Lower lobe of right lung (tissue), 2 donors: ENCODE measurements around the gene ARHGAP10. TPM values are rescaled to one million over a fixed set of nuclear protein-coding genes. Genes with fewer than 3 reads are reported as not detected.
A peak's percentile ranks its signal among the peaks of the same experiment; 100 is the strongest.

Experiments
- ATAC-seq, 2 donors: fragments of 200-7000 bp; cut with Tn5 transposase; one replicate each; pipeline ENCODE4 v1.9.1; 2020 to 2022; ENCODE audit warnings: mild to moderate bottlenecking in 2 of 2, moderate library complexity in 2 of 2
- DNase-seq: peaks from one replicate; pipeline ENCODE4 v3.0.0-alpha.2; 2020
- H3K27ac ChIP-seq: fragments of 200-600 bp; one replicate; pipeline ENCODE4 v1.8.0; 2022
- H3K27me3 ChIP-seq: fragments of 200-600 bp; one replicate; pipeline ENCODE4 v1.8.0; 2022; ENCODE audit warnings: low read depth
- H3K36me3 ChIP-seq: fragments of 200-600 bp; one replicate; pipeline ENCODE4 v1.8.0; 2022; ENCODE audit warnings: mild to moderate bottlenecking
- H3K4me1 ChIP-seq: fragments of 200-600 bp; one replicate; pipeline ENCODE4 v1.8.0; 2022
- H3K4me3 ChIP-seq: fragments of 200-600 bp; one replicate; pipeline ENCODE4 v1.8.0; 2022; ENCODE audit warnings: mild to moderate bottlenecking
- H3K9me3 ChIP-seq: fragments of 200-600 bp; one replicate; pipeline ENCODE4 v1.8.0; 2022
- CTCF ChIP-seq: fragments of 200-600 bp; IDR thresholded peaks from one replicate; pipeline ENCODE4 v1.8.0; 2022; ENCODE audit warnings: antibody characterized with exemption, mild to moderate bottlenecking
- intact Hi-C: fragments of 100-400 bp; cut with DNase I; formaldehyde crosslinking; loops from one replicate; pipeline ENCODE4 v1.11.0; 2022
- total RNA-seq: library from RNA; stranded (reverse); fragmentation: NEBNext Ultra II Directional; extraction: Animal tissue kit (Norgen Biotek cat#: 25700); gene quantifications from one replicate; pipeline ENCODE4 v1.2.1, GENCODE V29; 2021
- donor health status: DM: no; HTN: yes; CAD: no; lungs with severe emphysema.

ARHGAP10 gene
- total RNA-seq, 1 donor from 2014 or later, result 26.4 TPM

- Histone ChIP-seq H3K4me3 (no peak overlapping the region), H3K9me3 (no peaks in the 10 kb centered on the region), H3K27ac (no peak overlapping the region), H3K36me3 (peaks cover 13% of the 10 kb centered on the region), H3K4me1 (peaks cover 15% of the 10 kb centered on the region), H3K27me3 (no peaks in the 10 kb centered on the region)
- TF ChIP-seq CTCF, result no peak
- intact Hi-C loops, result no loop called here
- ATAC-seq (no peak), DNase-seq (no peak)
Observed at GRCh38 chr4:148062301-148062950, 330.5 kb downstream of the ARHGAP10 start.

- Histone ChIP-seq H3K27ac (no peak overlapping the region), H3K4me3 (no peak overlapping the region), H3K4me1 (peaks cover 18% of the 10 kb centered on the region), H3K9me3 (no peaks in the 10 kb centered on the region), H3K36me3 (peaks cover 13% of the 10 kb centered on the region), H3K27me3 (no peaks in the 10 kb centered on the region)
- intact Hi-C loops, result no loop called here
- ATAC-seq, result no peak
- DNase-seq, result no peak
- TF ChIP-seq CTCF, result no peak
Observed at GRCh38 chr4:148064451-148064850, 332.6 kb downstream of the ARHGAP10 start.

- no peak overlapping the region for H3K4me3 ChIP-seq
- no peak for ATAC-seq
- intact Hi-C loops, result no loop called here
Observed at GRCh38 chr4:148065075-148065474, 333.2 kb downstream of the ARHGAP10 start.

GRCh38 chr4:148067301-148067916 lies 335.5 kb downstream of the ARHGAP10 start:
- Histone ChIP-seq H3K27me3 (no peaks in the 10 kb centered on the region), H3K4me3 (no peak overlapping the region), H3K27ac (no peak overlapping the region), H3K4me1 (peaks cover 7% of the 10 kb centered on the region), H3K9me3 (no peaks in the 10 kb centered on the region), H3K36me3 (peaks cover 13% of the 10 kb centered on the region)
- ATAC-seq (peak; percentile 36 to 51), DNase-seq (no peak)
- intact Hi-C loops, result no loop called here
- TF ChIP-seq CTCF, result no peak

More at GRCh38 chr4:148065075-148065474, 333.2 kb downstream of the ARHGAP10 start:
- Histone ChIP-seq H3K36me3 (peaks cover 13% of the 10 kb centered on the region), H3K27me3 (no peaks in the 10 kb centered on the region), H3K4me1 (peaks cover 18% of the 10 kb centered on the region), H3K27ac (no peak overlapping the region), H3K9me3 (no peaks in the 10 kb centered on the region)
- DNase-seq, result no peak
- no peak for TF ChIP-seq CTCF

GRCh38 chr4:148068065-148068911 lies 336.4 kb downstream of the ARHGAP10 start:
- TF ChIP-seq CTCF, result no peak
- Histone ChIP-seq H3K36me3 (peaks cover 18% of the 10 kb centered on the region), H3K4me1 (peaks cover 7% of the 10 kb centered on the region), H3K9me3 (no peaks in the 10 kb centered on the region), H3K27me3 (no peaks in the 10 kb centered on the region), H3K4me3 (no peak overlapping the region), H3K27ac (no peak overlapping the region)
- intact Hi-C loops, result no loop called here
- ATAC-seq (no peak), DNase-seq (no peak)
